GM19238 (cell line): ENCODE measurements around the gene CAV1.

ENCODE experiments used
- DNase-seq: peaks from one replicate; pipeline ENCODE4 v3.0.0; 2011; ENCODE audit warnings: low spot score; ENCODE audit not compliant: insufficient read length

The CAV1 gene

GRCh38 chr7:116503835-116504234 lies 21.0 kb upstream of the CAV1 start:
- DNase-seq, result no peak

- no peak for DNase-seq
Observed at GRCh38 chr7:116505278-116505677, 19.6 kb upstream of the CAV1 start.

- DNase-seq, result no peak
Observed at GRCh38 chr7:116505823-116506222, 19.0 kb upstream of the CAV1 start.

DNA sequence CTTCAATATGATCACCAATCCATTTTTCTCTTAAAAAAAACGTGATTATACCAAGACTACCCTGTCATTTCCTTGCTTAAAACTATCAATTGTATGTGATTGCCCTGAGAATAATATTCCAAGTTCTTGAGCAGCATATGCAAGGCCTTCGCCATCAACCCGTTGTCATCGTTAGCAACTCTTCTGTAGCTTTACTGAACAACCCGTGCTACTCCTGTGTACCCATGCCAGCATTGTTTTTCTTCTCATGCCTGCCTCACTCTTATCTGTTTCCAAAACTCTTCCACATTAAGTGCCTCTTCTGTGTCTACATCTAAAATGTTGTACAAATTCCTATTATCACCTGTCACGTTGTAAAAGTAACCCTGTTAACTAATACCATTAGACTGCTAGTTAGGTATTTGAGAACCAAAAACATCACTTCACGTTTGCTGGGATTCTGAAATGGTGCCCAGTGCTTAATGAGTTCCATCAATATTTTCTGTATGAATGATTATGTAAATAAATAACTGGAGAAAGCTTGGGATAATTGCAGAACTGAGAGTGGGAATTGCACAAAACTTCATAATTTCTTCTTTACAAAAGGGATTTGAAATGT lies 14.8 kb upstream of the CAV1 start:
- no peak for DNase-seq

- DNase-seq, result no peak
Observed at GRCh38 chr7:116510795-116511194, 14.0 kb upstream of the CAV1 start.

GRCh38 chr7:116511552-116512519 lies 13.0 kb upstream of the CAV1 start:
- DNase-seq, result no peak

- no peak for DNase-seq
Observed at GRCh38 chr7:116512520-116513188, 12.2 kb upstream of the CAV1 start.

DNA sequence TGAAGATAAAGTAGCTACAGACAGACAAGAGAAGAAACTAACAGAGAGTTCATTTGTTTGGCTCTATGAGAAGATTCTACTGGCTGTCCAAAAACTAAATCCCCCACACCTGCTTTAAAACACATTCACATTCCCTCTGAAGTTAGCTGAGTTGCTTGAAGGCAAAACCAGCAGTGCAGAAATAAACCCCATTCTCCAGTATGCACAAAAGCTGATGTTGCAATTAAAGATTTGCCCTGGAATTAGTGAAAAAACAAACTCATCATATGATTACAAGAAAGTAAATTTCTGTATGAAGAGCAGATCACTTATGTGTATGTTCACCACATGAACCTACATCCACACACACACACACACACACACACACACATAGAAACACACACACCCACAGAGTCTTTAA lies 9.3 kb upstream of the CAV1 start:
- DNase-seq, result no peak

DNA sequence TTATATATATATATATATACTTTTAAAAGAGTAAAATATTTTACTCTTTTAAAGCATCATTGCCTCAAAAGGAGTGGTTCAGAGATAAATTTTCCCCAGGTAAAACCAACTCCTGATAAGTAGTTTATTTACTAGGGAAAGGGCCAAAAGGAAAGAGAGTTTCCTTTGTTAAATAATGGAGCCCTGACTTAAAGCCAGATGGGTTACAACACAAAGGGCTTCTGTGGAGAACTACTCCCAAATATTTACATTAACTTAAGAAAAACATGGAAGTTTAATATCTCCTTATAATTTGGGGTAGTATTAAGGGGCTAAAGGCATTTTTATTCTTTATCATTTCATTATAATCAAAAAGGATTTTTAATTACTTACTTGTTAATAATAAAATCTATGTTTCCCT lies 8.5 kb upstream of the CAV1 start:
- DNase-seq, result no peak

GRCh38 chr7:116517626-116518025 lies 7.2 kb upstream of the CAV1 start:
- no peak for DNase-seq

GRCh38 chr7:116518961-116519360 lies 5.9 kb upstream of the CAV1 start:
- no peak for DNase-seq

DNA sequence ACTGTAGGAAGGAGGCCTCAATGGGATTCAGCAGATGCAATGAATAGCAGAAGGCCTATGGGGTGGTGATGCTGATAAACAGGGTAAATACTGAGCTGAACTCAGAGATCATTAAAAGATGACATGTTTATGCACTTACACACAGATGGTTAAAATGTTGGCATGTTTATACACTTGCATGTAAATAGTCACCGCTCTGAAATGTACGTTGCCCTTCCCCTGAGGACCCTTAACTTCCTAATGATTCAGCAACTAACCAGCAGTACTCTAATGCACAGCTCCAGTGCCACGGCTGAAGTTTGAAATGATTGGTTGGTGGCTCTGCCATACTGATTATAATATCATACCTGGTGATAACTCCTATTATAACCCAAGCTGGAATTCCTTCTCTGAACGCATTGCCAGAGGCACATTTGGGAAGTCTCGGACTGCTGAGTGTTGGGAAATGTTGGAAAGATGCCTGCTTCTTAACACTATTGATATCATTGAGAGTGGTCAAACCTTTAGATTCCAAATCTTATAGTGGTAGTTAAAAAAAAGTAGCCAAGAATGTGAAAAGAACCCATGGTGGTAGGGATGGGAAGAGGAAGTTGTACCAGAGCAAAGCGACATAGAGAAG lies 3.7 kb upstream of the CAV1 start:
- no peak for DNase-seq

- DNase-seq, result no peak
Observed at GRCh38 chr7:116522247-116522646, 2.6 kb upstream of the CAV1 start.

- DNase-seq, result no peak
Observed at GRCh38 chr7:116524221-116524608, 621 bp upstream of the CAV1 start.

- DNase-seq, result peak; percentile 28
Observed at GRCh38 chr7:116525298-116525912, 569 bp downstream of the CAV1 start.

GRCh38 chr7:116525913-116526861 lies 1.4 kb downstream of the CAV1 start:
- DNase-seq, result peak; percentile 73

GRCh38 chr7:116526897-116527296 lies 2.1 kb downstream of the CAV1 start:
- no peak for DNase-seq

DNA sequence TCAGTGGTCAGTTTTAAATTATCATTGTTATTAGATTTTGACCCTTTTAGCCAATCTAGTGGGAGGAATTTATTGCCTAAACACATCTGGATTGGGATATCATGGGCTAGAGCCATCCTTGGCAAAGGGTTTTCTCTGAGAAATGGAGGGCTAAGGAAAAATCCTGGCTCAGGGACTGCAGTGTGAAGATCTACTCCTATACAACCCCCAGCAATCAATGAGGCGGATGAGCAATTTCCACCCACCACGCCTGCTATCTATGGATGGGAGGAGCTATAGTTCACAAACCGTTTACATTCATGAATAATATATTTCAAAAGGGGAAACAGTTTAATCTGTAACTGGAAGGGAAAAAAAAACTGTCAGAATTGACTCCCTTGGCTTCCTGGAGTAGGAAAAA lies 2.7 kb downstream of the CAV1 start:
- no peak for DNase-seq

DNA sequence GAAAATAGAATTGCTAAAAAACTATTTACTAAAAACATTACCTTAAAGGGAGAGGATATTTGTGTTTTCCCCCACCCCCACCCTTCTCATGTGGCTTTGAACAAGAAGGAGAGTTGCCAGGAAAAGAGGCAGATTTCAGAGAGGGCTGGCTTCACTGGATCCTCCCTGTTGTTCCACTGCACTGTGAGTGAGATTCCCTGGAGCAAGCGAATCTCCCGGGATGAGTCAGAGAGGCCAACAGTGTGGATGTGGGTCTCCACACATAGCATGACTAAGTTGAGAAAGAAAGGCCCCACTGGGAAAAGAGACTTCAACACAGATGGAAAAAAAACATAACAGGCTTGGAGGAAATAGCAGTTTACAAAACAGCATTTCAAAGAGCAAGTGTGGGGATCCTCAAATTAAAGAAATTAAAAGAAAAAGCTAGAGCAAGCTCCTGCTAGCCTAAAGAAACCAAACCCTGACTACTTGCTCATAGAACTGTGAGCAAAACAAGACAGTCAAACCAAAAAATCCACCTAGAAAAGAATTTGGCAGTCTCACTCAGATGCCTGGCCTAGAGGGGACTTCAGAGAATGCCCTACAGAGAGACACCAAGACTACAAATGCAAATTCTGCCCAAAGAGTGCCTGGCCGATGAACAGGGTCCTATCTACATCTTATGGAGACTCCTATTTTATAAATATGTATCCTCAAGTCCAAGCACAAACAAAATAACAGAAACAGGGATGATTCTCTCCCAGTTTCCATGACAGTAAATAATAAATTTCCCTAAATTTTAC lies 3.4 kb downstream of the CAV1 start:
- no peak for DNase-seq

DNA sequence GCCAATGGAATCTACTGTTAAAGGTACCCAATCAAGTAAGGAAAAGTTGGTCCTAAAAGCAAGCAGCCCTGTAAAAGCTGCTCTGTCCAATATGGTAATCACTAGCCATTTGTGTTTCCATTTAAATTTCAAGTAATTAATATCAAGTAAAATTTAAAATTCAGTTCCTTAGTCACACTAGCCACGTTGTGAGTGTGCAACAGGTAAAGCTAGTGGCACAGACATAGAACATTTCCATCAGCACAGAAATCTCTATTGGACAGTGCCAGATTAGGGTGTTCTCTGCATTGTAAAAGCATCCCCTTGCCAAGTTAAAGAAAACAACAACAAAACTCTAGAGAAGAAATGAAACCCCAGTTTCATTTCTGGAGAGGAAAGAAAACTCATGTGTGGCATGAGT lies 4.4 kb downstream of the CAV1 start:
- DNase-seq, result no peak
